Muscle layer of duodenum (tissue), 2 donors: ENCODE measurements around the gene TTC39C.
A peak's percentile ranks its signal among the peaks of the same experiment; 100 is the strongest.

Experiments used
- H3K27ac ChIP-seq: one replicate; pipeline ENCODE4 v1.7.0; 2013; ENCODE audit warnings: mild to moderate bottlenecking, low read length
- H3K27me3 ChIP-seq: one replicate; pipeline ENCODE4 v1.7.0; 2013; ENCODE audit warnings: low read depth, mild to moderate bottlenecking, control low read depth, low read length
- H3K36me3 ChIP-seq, 2 donors: one replicate each; pipeline ENCODE4 v1.7.0; 2013; ENCODE audit warnings: low read length in 2 of 2, control low read depth in 1 of 2, mild to moderate bottlenecking in 1 of 2; ENCODE audit not compliant: insufficient read depth in 2 of 2, control insufficient read depth in 1 of 2
- H3K4me1 ChIP-seq, 2 donors: one replicate each; pipeline ENCODE4 v1.7.0; 2013; ENCODE audit warnings: low read length in 2 of 2, mild to moderate bottlenecking in 2 of 2, control low read depth in 1 of 2, moderate library complexity in 1 of 2; ENCODE audit not compliant: insufficient read depth in 2 of 2, control insufficient read depth in 1 of 2
- H3K4me3 ChIP-seq, 2 donors: one replicate each; pipeline ENCODE4 v1.7.0; 2013; ENCODE audit warnings: low read length in 2 of 2, low read depth in 1 of 2, mild to moderate bottlenecking in 1 of 2
- H3K9me3 ChIP-seq, 2 donors: one replicate each; pipeline ENCODE4 v1.7.0; 2013; ENCODE audit warnings: low read length in 2 of 2, control low read depth in 1 of 2, mild to moderate bottlenecking in 1 of 2; ENCODE audit not compliant: control insufficient read depth in 1 of 2
- donor health status: healthy.

Gene TTC39C

DNA sequence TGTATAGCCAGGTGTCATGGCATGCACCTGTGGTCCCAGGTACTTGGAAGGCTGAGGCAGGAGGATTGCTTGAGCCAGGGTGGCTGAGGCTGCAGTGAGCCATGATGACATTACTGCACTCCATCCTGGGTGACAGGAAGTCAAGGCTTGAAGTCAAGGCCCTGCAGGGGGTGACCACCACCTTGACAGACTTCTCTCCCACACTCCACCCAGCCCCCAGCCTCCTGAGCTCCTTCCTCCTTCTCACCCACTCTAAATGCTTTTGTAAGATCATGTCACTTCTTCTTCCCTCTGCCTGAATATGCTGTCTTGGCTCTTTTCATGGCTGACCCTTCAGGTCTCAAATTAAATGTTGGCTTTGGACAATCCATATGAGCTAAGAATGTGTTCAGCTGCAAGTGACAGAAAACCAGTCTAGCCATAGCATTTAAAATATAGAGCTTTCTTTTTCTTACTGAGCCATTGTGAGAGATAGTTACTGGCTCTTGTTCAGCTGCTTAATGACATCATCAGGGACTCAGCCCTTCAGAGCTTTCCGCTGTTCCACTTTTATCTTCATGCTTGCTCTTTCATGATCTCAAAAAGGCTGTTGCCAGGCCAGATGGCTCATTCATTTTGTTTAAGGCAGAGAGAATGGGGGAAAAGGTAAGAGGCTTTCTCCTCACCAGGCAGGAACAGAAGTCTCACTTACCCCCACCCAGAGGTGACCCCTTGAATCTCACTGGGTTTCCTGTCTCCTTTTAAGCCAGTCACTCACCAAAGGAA is 36.7 kb upstream of the TTC39C start:
- H3K36me3 ChIP-seq, result no peaks in the 10 kb centered on the region
- no peak overlapping the region for H3K27ac ChIP-seq
- H3K4me1 ChIP-seq, result peaks cover 10% of the 10 kb centered on the region in 2 donors
- no peaks in the 10 kb centered on the region for H3K9me3 ChIP-seq
- no peak overlapping the region for H3K4me3 ChIP-seq
- no peaks in the 10 kb centered on the region for H3K27me3 ChIP-seq

- no peaks in the 10 kb centered on the region for H3K27me3 ChIP-seq
- H3K4me3 ChIP-seq, result peak overlapping the region in 1 of 2 donors; percentile 4
- peak overlapping the region; percentile 88 for H3K27ac ChIP-seq
- H3K9me3 ChIP-seq, result no peaks in the 10 kb centered on the region
- H3K36me3 ChIP-seq, result no peaks in the 10 kb centered on the region
- peaks cover 10 to 14% of the 10 kb centered on the region in 2 donors for H3K4me1 ChIP-seq
These were observed 33.1 kb upstream of the TTC39C start for GRCh38 chr18:23981369-23981980.

GRCh38 chr18:23982155-23983079 is 32.1 kb upstream of the TTC39C start:
- no peaks in the 10 kb centered on the region for H3K36me3 ChIP-seq
- H3K9me3 ChIP-seq, result no peaks in the 10 kb centered on the region
- H3K4me3 ChIP-seq, result peak overlapping the region; percentile 4 to 19
- no peaks in the 10 kb centered on the region for H3K27me3 ChIP-seq
- H3K27ac ChIP-seq, result peak overlapping the region; percentile 88
- peaks cover 10 to 14% of the 10 kb centered on the region in 2 donors for H3K4me1 ChIP-seq

GRCh38 chr18:23983112-23983511 is 31.4 kb upstream of the TTC39C start:
- Histone ChIP-seq H3K4me3 (no peak overlapping the region), H3K9me3 (no peaks in the 10 kb centered on the region), H3K27ac (peak overlapping the region; percentile 88), H3K36me3 (no peaks in the 10 kb centered on the region), H3K27me3 (no peaks in the 10 kb centered on the region), H3K4me1 (peaks cover 10 to 14% of the 10 kb centered on the region in 2 donors)

DNA sequence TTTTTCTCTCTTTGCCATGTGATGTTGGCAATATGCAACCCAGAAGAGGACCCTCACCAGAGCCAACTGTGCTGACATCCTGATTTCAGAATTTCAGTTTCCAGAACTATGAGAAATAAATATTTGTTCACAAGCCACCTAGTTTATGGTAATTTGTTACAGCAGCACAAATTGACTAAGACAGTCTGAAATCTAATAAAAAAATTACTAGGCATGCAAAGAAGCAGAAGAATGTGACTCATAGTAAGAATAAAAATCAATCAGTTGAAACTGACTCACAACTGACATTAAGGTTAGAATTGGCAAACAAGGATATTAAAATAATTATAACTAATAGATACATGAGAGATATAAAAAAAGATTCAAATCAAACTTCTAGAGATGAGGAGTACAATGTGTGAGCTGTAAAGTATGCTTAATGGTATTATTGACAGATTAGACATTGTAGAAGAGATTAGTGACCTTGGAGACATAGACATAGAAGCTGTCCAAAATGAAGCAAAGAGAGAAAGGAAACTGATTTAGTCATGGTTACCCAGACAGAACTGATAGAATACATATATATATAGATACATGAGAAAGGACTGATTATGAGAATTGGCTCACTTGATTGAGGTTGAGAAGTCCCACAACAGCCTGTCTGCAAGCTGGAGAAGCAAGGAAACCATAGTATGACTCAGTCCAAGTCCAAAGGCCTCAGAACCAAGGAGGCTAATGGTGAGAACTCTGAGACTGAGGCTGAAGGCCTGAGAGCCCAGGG is 27.8 kb upstream of the TTC39C start:
- Histone ChIP-seq H3K9me3 (no peaks in the 10 kb centered on the region), H3K27ac (no peak overlapping the region), H3K27me3 (no peaks in the 10 kb centered on the region), H3K4me1 (peaks cover 6 to 10% of the 10 kb centered on the region in 2 donors), H3K36me3 (no peaks in the 10 kb centered on the region), H3K4me3 (no peak overlapping the region)

DNA sequence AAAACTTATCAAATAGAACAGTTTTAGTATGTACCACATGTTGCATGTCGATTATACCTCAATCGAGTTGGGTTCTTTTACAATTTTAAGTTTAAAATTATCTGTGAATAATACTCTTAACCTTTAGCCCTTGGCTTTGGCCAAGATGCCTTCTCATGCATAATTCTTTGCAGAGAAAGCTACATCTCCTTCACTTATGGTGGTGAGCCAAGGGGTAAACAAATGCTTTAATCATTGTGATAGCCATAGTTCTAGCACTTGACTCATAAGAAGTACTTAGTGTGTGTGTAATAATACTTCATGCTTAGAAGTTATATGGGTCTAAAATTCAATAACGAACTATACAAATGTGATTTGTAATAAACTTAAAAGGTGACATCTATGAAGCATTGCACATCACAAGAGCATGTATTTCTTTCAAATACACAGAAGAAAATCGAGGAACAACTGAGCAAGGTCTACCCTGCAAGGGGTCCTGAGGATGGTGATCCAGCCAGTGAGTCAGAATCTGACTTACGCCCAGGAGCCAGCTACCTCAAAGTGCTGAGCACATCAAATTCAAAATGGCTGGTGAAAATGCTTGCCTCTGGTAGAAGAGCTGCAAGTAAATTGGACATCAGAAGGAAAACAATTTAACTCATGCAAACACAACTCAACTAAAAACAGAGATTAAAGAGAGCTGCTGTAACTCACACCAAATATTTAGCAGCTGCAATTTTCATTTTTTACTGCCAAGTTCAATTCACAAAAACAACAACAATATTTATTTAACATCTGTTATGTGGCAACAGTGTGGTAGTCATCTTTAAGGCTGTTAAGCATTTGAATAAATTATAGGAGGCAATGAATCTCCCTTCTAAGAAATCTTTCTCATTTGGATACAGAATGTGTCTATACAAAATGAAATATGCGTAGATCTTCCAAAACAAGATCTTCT is 23.8 kb upstream of the TTC39C start:
- Histone ChIP-seq H3K27me3 (no peaks in the 10 kb centered on the region), H3K9me3 (no peaks in the 10 kb centered on the region), H3K4me1 (peaks cover 0 to 11% of the 10 kb centered on the region in 2 donors), H3K27ac (no peak overlapping the region), H3K36me3 (no peaks in the 10 kb centered on the region), H3K4me3 (no peak overlapping the region)

GRCh38 chr18:23992089-23992940 is 22.2 kb upstream of the TTC39C start:
- no peak overlapping the region for H3K4me3 ChIP-seq
- H3K27ac ChIP-seq, result peak overlapping the region; percentile 26

GRCh38 chr18:23992941-23993280 is 21.6 kb upstream of the TTC39C start:
- H3K36me3 ChIP-seq, result no peaks in the 10 kb centered on the region
- no peak overlapping the region for H3K4me3 ChIP-seq
- no peaks in the 10 kb centered on the region for H3K27me3 ChIP-seq
- no peaks in the 10 kb centered on the region for H3K9me3 ChIP-seq
- no peak overlapping the region for H3K27ac ChIP-seq
- H3K4me1 ChIP-seq, result peaks cover 0 to 11% of the 10 kb centered on the region in 2 donors

More at GRCh38 chr18:23992089-23992940, 22.2 kb upstream of the TTC39C start:
- H3K27me3 ChIP-seq, result no peaks in the 10 kb centered on the region
- no peaks in the 10 kb centered on the region for H3K36me3 ChIP-seq
- no peaks in the 10 kb centered on the region for H3K9me3 ChIP-seq
- peaks cover 0 to 11% of the 10 kb centered on the region in 2 donors for H3K4me1 ChIP-seq

DNA sequence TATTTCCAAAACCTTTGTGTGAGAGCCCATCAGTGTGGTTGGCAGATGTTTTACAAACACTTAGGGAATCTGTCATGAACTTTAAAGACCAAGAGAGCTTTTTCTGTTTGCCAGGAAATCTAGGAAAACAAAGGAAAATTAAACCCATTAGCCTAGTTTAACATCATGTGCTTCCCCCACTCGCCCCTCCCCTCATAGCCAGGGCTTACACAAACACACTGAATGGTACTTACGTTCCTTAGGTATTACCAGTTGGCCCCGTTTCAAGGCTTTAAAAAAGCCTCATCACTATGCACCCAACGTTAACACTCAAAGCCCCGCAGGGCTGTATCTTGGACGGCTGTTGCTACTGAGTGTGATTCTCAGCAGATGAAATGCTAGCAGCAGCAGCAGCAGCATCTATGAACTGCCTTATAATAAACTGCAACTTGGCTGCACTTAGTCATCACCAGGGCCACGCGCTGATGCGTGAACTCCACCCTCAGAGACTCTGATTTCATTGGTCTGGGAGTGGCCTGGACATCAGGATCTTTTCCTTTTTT is 20.1 kb upstream of the TTC39C start:
- Histone ChIP-seq H3K36me3 (no peaks in the 10 kb centered on the region), H3K27me3 (no peaks in the 10 kb centered on the region), H3K4me3 (no peak overlapping the region), H3K4me1 (peaks cover 0 to 11% of the 10 kb centered on the region in 2 donors), H3K27ac (no peak overlapping the region), H3K9me3 (no peaks in the 10 kb centered on the region)
